GM23248 (cell line): ENCODE measurements around the gene COL27A1. TPM values are rescaled to one million over a fixed set of nuclear protein-coding genes. Genes with fewer than 3 reads are reported as not detected.
A peak's percentile ranks its signal among the peaks of the same experiment; 100 is the strongest.

Experiments used
- DNase-seq: peaks from one replicate; pipeline ENCODE4 v3.0.0-alpha.2; 2015
- H2AFZ ChIP-seq: fragments of 200-600 bp; sonication (generic); 2 replicates; pipeline ENCODE4 v1.6.1; 2016; ENCODE audit warnings: antibody characterized with exemption
- H3F3A ChIP-seq: fragments of 200-600 bp; sonication (generic); 2 replicates; pipeline ENCODE4 v1.6.1; 2016; ENCODE audit warnings: mild to moderate bottlenecking, antibody characterized with exemption, mixed run types; ENCODE audit not compliant: insufficient read depth
- H3K27ac ChIP-seq: fragments of 200-600 bp; sonication (generic); 2 replicates; pipeline ENCODE4 v1.5.1; 2016; ENCODE audit warnings: mild to moderate bottlenecking
- H3K27me3 ChIP-seq: fragments of 200-600 bp; sonication (generic); replicated peaks from 2 replicates; pipeline ENCODE4 v1.6.1; 2016; ENCODE audit warnings: mild to moderate bottlenecking; ENCODE audit not compliant: insufficient read depth
- H3K36me3 ChIP-seq: fragments of 200-600 bp; sonication (generic); 2 replicates; pipeline ENCODE4 v1.6.1; 2016; ENCODE audit warnings: low read depth, mild to moderate bottlenecking
- H3K4me1 ChIP-seq: fragments of 200-600 bp; sonication (generic); 2 replicates; pipeline ENCODE4 v1.6.1; 2016; ENCODE audit warnings: mild to moderate bottlenecking; ENCODE audit not compliant: insufficient read depth
- H3K4me2 ChIP-seq: fragments of 200-600 bp; sonication (generic); one replicate; pipeline ENCODE4 v1.6.1; 2016; ENCODE audit warnings: mild to moderate bottlenecking; ENCODE audit not compliant: unreplicated experiment
- H3K4me3 ChIP-seq: fragments of 200-600 bp; sonication (generic); 2 replicates; pipeline ENCODE4 v1.5.1; 2016; ENCODE audit warnings: mild to moderate bottlenecking
- H3K79me2 ChIP-seq: fragments of 200-600 bp; sonication (generic); 2 replicates; pipeline ENCODE4 v1.6.1; 2016; ENCODE audit warnings: mild to moderate bottlenecking; ENCODE audit not compliant: insufficient read depth
- H3K9ac ChIP-seq: fragments of 200-600 bp; sonication (generic); 2 replicates; pipeline ENCODE4 v1.6.1; 2016; ENCODE audit warnings: mild to moderate bottlenecking
- H3K9me2 ChIP-seq: fragments of 200-600 bp; sonication (generic); 2 replicates; pipeline ENCODE4 v1.6.1; 2016; ENCODE audit warnings: mixed run types, mild to moderate bottlenecking, moderate library complexity; ENCODE audit not compliant: insufficient read depth
- H3K9me3 ChIP-seq: fragments of 200-600 bp; sonication (generic); one replicate; pipeline ENCODE4 v1.6.1; 2017; ENCODE audit warnings: low read depth
- H4K20me1 ChIP-seq: fragments of 200-600 bp; sonication (generic); 2 replicates; pipeline ENCODE4 v1.6.0; 2016; ENCODE audit not compliant: insufficient read depth
- EZH2 ChIP-seq: fragments of 200-600 bp; sonication (generic); IDR thresholded peaks from 2 replicates; pipeline ENCODE4 v1.6.1; 2018; ENCODE audit warnings: antibody characterized with exemption, mild to moderate bottlenecking; ENCODE audit not compliant: insufficient read depth, poor library complexity, severe bottlenecking
- EZH2phosphoT487 ChIP-seq: fragments of 200-600 bp; sonication (generic); IDR thresholded peaks from 2 replicates; pipeline ENCODE4 v1.6.1; 2018; ENCODE audit warnings: antibody characterized with exemption, moderate library complexity, mild to moderate bottlenecking, low read depth; ENCODE audit not compliant: insufficient read depth
- WGBS, 2 experiments: methylation state at CpG; one replicate each; pipeline ENCODE4 v1.1.6; 2015 to 2017; ENCODE audit warnings: low lambda C conversion rate in 2 of 2, low coverage in 1 of 2; ENCODE audit errors: missing lambda C conversion rate in 2 of 2; 5-methylcytosine and 5-hydroxymethylcytosine counted together
- in situ Hi-C: fragments of 300-500 bp; cut with MboI; formaldehyde crosslinking; loops from 2 replicates; pipeline ENCODE4 v1.15.0; 2020
- polyA plus RNA-seq: library from polyadenylated mRNA; unstranded; fragments of >200 nt; fragmentation: Nextera tagmentation; extraction: Ambion mirVana; gene quantifications from 2 replicates; pipeline ENCODE4 v1.2.1, GENCODE V29; 2016
- total RNA-seq: library from RNA; depleted of rRNA; stranded (reverse); fragments of >200 nt; shearing (Covaris generic); gene quantifications from 2 replicates; pipeline ENCODE4 v1.2.3, GENCODE V29; 2014

The COL27A1 gene
- total and polyA plus RNA-seq, 2 experiments from 2014 or later: 1.6 to 2.3 TPM

DNA sequence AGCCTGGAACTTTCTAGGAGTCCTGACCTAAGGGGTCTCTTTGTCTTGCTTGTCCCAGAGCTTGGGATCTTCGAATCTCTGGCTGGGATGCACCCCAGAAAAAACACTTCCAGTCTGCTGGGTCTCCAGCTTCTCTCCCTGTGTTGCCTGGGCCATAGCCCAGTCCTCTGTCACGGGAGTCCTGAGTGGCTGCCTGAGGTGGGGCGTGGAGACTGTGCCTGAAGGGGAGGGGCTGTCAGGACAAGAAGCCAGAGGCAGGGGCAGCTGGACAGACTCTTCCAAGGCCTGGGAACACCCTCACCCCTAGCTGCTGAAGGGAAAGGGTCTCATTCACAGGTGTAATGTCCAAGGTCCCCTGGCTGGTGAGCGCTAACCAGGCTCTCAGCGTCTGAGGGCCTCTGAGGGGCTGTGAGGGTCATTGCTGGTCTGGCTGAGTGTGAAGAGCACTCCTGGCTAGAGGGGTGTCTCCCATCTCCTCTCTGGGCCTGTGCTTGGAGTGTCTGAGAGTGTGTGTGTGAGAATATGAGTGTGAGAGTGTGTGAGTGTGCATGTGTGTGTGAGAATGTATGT lies 20.4 kb upstream of the COL27A1 start:
- H3K36me3 ChIP-seq: no peaks in the 10 kb centered on the region
- H4K20me1 ChIP-seq: no peaks in the 10 kb centered on the region
- no peak overlapping the region for H3K27ac ChIP-seq
- H3K9me3 ChIP-seq: no peaks in the 10 kb centered on the region
- H3K4me3 ChIP-seq: no peak overlapping the region
- H3K4me1 ChIP-seq: no peaks in the 10 kb centered on the region
- TF ChIP-seq EZH2phosphoT487 (no peak), EZH2 (no peak)
- no peak overlapping the region for H3K4me2 ChIP-seq
- WGBS, 2 experiments: 51 to 61% methylated on average over 5 of the region's 5 CpGs
- in situ Hi-C loops: no loop called here
- H3F3A ChIP-seq: no peaks in the 10 kb centered on the region
- DNase-seq: no peak
- peaks cover 37% of the 10 kb centered on the region; the same call in 1 of the 2 replicates for H3K27me3 ChIP-seq
- no peaks in the 10 kb centered on the region for H3K9me2 ChIP-seq
- H2AFZ ChIP-seq: no peak overlapping the region
- H3K9ac ChIP-seq: no peak overlapping the region
- no peaks in the 10 kb centered on the region for H3K79me2 ChIP-seq

DNA sequence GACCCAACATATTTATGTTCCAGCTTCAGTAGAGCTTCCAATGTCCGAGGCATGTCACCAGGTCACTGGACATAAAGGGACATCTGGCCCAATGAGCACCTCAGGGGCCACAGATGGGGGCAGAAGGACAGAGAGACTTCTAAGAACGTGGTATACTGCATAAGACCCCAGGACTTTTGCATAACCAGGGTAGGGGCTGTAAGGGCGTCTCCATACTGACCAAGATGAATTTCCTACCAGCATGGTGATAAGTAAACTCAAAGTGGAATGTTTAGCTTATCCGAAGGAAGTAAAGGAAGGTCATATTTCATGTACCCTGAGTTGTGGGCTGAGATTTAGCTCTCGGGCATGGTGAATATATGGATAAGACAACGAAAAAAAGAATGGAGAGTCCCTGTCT lies 17.5 kb upstream of the COL27A1 start:
- no peak overlapping the region for H3K9ac ChIP-seq
- no peak overlapping the region for H3K4me2 ChIP-seq
- no peaks in the 10 kb centered on the region for H3K9me2 ChIP-seq
- no peak overlapping the region for H3K27ac ChIP-seq
- no peak for DNase-seq
- H3K36me3 ChIP-seq: no peaks in the 10 kb centered on the region
- TF ChIP-seq EZH2: no peak
- no peak overlapping the region for H2AFZ ChIP-seq
- no peaks in the 10 kb centered on the region for H3K9me3 ChIP-seq
- H3K79me2 ChIP-seq: no peaks in the 10 kb centered on the region
- H3F3A ChIP-seq: no peaks in the 10 kb centered on the region
- 51 to 52% methylated on average over 6 of the region's 6 CpGs for WGBS, 2 experiments
- H3K27me3 ChIP-seq: peaks cover 55% of the 10 kb centered on the region
- no peak overlapping the region for H3K4me3 ChIP-seq
- H4K20me1 ChIP-seq: no peaks in the 10 kb centered on the region
- no peaks in the 10 kb centered on the region for H3K4me1 ChIP-seq
- in situ Hi-C loops: no loop called here

DNA sequence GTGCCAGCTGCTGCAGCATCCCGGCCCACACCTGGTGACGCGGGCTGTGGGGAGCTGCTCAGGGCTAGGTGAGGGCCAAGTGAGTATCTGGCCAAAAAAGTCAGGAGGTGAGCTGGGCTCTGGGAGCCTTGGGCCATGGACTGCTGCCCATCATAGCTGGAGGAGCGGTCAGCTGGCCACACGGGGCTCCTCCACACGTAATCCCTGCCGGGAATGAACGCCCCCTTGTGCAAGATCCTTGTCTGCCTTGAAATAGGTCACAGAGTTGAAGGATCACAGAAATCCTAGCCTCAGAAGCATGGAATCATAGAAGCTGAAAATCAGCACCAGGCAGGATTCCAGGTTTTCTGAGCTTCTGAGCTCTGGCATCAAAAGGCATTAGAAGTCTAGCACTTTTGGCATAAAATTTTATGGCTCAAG lies 16.8 kb upstream of the COL27A1 start:
- no peaks in the 10 kb centered on the region for H3K4me1 ChIP-seq
- TF ChIP-seq EZH2phosphoT487 (no peak), EZH2 (no peak)
- in situ Hi-C loops: no loop called here
- no peak overlapping the region for H3K9ac ChIP-seq
- no peaks in the 10 kb centered on the region for H3K79me2 ChIP-seq
- DNase-seq: peak; percentile 13
- H3K9me3 ChIP-seq: no peaks in the 10 kb centered on the region
- H3F3A ChIP-seq: no peaks in the 10 kb centered on the region
- 51 to 64% methylated on average over 8 of the region's 8 CpGs for WGBS, 2 experiments
- H3K4me3 ChIP-seq: no peak overlapping the region
- H3K27ac ChIP-seq: no peak overlapping the region
- peaks cover 56% of the 10 kb centered on the region for H3K27me3 ChIP-seq
- H4K20me1 ChIP-seq: no peaks in the 10 kb centered on the region
- H3K4me2 ChIP-seq: no peak overlapping the region
- no peaks in the 10 kb centered on the region for H3K9me2 ChIP-seq
- H2AFZ ChIP-seq: no peak overlapping the region
- H3K36me3 ChIP-seq: no peaks in the 10 kb centered on the region

DNA sequence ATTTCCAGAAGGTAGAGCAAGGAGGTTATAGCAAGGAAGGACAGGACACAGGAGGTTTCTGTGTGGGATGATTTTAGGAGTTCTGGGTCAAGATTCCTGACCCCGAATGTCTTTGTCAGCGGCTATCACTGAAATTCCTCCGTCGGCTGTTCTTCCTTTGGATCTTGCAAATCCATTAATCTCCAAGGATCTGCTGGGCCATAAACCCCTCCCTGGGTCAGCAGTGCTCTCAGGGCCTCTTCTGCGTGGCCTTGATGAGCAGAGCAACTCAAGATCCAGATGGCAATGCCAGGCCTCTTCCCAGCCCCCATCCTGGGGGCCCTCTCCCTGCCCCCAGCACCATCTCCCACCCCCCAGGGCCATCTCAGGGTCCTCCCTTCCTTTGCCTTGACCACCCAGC lies 16.3 kb upstream of the COL27A1 start:
- no peaks in the 10 kb centered on the region for H3K9me3 ChIP-seq
- no peak overlapping the region for H3K4me3 ChIP-seq
- H4K20me1 ChIP-seq: no peaks in the 10 kb centered on the region
- no peaks in the 10 kb centered on the region for H3K9me2 ChIP-seq
- no peaks in the 10 kb centered on the region for H3K36me3 ChIP-seq
- TF ChIP-seq EZH2phosphoT487 (no peak), EZH2 (no peak)
- DNase-seq: no peak
- H3K79me2 ChIP-seq: no peaks in the 10 kb centered on the region
- no peaks in the 10 kb centered on the region for H3F3A ChIP-seq
- H3K4me1 ChIP-seq: no peaks in the 10 kb centered on the region
- in situ Hi-C loops: no loop called here
- no peak overlapping the region for H2AFZ ChIP-seq
- no peak overlapping the region for H3K4me2 ChIP-seq
- peaks cover 61% of the 10 kb centered on the region for H3K27me3 ChIP-seq
- no peak overlapping the region for H3K9ac ChIP-seq
- H3K27ac ChIP-seq: no peak overlapping the region
- 77 to 84% methylated on average over 5 of the region's 5 CpGs for WGBS, 2 experiments

DNA sequence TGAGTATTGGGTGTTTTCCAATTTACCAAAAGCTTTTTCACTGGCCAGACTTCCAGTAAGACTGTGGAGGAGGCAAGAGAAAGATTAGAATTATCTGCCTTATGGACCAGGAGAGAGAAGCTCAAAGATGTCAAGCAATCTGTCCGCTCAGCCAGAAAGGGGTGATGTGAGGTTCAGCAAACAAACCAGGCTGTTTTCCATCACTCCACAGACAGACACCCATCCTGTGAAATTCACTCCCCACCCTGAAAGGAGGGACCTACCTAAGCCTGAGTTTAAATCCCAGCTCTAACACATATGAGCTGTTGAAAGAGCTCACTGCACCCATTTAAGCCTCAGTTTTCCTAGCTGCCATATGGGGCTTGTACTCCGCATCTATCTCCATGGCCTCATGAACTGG lies 14.9 kb upstream of the COL27A1 start:
- no peak overlapping the region for H3K4me2 ChIP-seq
- WGBS, 2 experiments: 80 to 92% methylated on average over 2 of the region's 2 CpGs
- TF ChIP-seq EZH2 (no peak), EZH2phosphoT487 (no peak)

More for the DNA sequence above, 14.9 kb upstream of the COL27A1 start:
- Histone ChIP-seq H3F3A (no peaks in the 10 kb centered on the region), H3K27me3 (peaks cover 74% of the 10 kb centered on the region), H3K4me1 (no peaks in the 10 kb centered on the region), H2AFZ (no peak overlapping the region), H3K4me3 (no peak overlapping the region), H3K9me2 (no peaks in the 10 kb centered on the region), H3K27ac (no peak overlapping the region), H3K9ac (no peak overlapping the region), H3K79me2 (no peaks in the 10 kb centered on the region), H3K36me3 (no peaks in the 10 kb centered on the region), H3K9me3 (no peaks in the 10 kb centered on the region), H4K20me1 (no peaks in the 10 kb centered on the region)
- no peak for DNase-seq
- in situ Hi-C loops: no loop called here
